Esophagus squamous epithelium (tissue), 4 donors: ENCODE measurements around the gene PHKG2.

ENCODE experiments used
- POLR2A ChIP-seq, 4 donors: fragments of 450-650 bp; IDR thresholded peaks; one replicate each; pipeline ENCODE4 v1.6.1; 2017; ENCODE audit warnings: antibody characterized with exemption in 4 of 4, mild to moderate bottlenecking in 4 of 4, moderate library complexity in 3 of 4
- TF ChIP-seq, protein P1 (sequence below), 6 experiments: fragments of 450-650 bp in 4 of 6; fragments of 200-600 bp in 2 of 6; sonication (generic) in 2 of 6; IDR thresholded peaks; one replicate each; pipeline ENCODE4 v1.5.1; 2016 to 2019; ENCODE audit warnings: antibody characterized with exemption in 6 of 6, mild to moderate bottlenecking in 4 of 6, moderate library complexity in 4 of 6

DNA sequence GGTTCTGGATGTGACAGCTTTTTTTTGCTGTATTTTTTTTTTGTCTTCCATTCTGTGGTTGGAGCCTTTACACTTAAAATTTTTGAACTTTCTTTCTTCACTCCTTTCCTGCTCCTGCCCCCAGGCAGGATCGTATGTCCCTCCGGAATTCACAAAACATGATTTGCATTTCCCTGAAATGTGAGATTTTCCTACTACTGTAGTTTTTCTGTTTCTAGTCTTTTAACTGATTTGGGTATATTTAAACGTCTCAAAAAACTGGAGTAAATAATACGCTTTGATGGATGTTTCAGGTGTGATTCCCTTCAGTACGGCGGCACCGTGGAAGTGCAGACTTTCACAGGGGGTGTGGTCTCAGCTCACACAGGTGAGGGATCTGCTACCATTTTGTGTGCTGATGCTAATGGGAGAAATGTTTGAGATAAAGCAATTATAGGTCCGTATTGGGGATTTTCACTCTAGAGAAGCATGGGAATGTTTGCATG is 48.6 kb upstream of the PHKG2 start:
- TF ChIP-seq, protein P1, sequence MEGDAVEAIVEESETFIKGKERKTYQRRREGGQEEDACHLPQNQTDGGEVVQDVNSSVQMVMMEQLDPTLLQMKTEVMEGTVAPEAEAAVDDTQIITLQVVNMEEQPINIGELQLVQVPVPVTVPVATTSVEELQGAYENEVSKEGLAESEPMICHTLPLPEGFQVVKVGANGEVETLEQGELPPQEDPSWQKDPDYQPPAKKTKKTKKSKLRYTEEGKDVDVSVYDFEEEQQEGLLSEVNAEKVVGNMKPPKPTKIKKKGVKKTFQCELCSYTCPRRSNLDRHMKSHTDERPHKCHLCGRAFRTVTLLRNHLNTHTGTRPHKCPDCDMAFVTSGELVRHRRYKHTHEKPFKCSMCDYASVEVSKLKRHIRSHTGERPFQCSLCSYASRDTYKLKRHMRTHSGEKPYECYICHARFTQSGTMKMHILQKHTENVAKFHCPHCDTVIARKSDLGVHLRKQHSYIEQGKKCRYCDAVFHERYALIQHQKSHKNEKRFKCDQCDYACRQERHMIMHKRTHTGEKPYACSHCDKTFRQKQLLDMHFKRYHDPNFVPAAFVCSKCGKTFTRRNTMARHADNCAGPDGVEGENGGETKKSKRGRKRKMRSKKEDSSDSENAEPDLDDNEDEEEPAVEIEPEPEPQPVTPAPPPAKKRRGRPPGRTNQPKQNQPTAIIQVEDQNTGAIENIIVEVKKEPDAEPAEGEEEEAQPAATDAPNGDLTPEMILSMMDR (IDR thresholded peaks at IDR 0.05) = no peak
- TF ChIP-seq POLR2A (IDR thresholded peaks at IDR 0.05) = no peak
